H9 (cell line): ENCODE data around the gene KCTD17. TPM values are rescaled to one million over a fixed set of nuclear protein-coding genes. Genes with fewer than 3 reads are reported as not detected.
"Not testable (repeated sequence)": the region's sequence is repeated elsewhere in the genome, so short reads cannot be mapped to it uniquely, and the experiment has no call there.

Experiments used
- DNase-seq: peaks from one replicate; pipeline ENCODE4 v3.0.0-alpha.2; 2017
- H2AFZ ChIP-seq: one replicate; pipeline ENCODE4 v1.6.1; 2013; ENCODE audit warnings: mild to moderate bottlenecking, low read length, control low read depth, moderate library complexity
- H2AK5ac ChIP-seq: 2 replicates; pipeline ENCODE4 v1.6.1; 2013; ENCODE audit warnings: low read length, control low read depth, mixed read lengths; ENCODE audit not compliant: insufficient read length
- H2BK120ac ChIP-seq: one replicate; pipeline ENCODE4 v1.6.1; 2013; ENCODE audit warnings: low read depth, mild to moderate bottlenecking, low read length, control low read depth, inconsistent platforms; ENCODE audit not compliant: poor library complexity, severe bottlenecking
- H2BK12ac ChIP-seq: 2 replicates; pipeline ENCODE4 v1.6.1; 2013; ENCODE audit warnings: low read length, control low read depth, mixed read lengths, low read depth; ENCODE audit not compliant: insufficient read length
- H2BK15ac ChIP-seq: 2 replicates; pipeline ENCODE4 v1.6.1; 2013; ENCODE audit warnings: low read depth, low read length, control low read depth
- H2BK20ac ChIP-seq: one replicate; pipeline ENCODE4 v1.6.1; 2013; ENCODE audit warnings: low read depth, mild to moderate bottlenecking, low read length, control low read depth, inconsistent platforms; ENCODE audit not compliant: poor library complexity, severe bottlenecking
- H2BK5ac ChIP-seq: 2 replicates; pipeline ENCODE4 v1.6.1; 2013; ENCODE audit warnings: low read length, control low read depth, mixed read lengths; ENCODE audit not compliant: insufficient read length
- H3K14ac ChIP-seq: 2 replicates; pipeline ENCODE4 v1.6.1; 2013; ENCODE audit warnings: low read length, control low read depth; ENCODE audit not compliant: insufficient read depth
- H3K18ac ChIP-seq: 2 replicates; pipeline ENCODE4 v1.6.1; 2013; ENCODE audit warnings: low read depth, mild to moderate bottlenecking, mixed read lengths, low read length, control low read depth; ENCODE audit not compliant: insufficient read length
- H3K23ac ChIP-seq: 2 replicates; pipeline ENCODE4 v1.6.1; 2013; ENCODE audit warnings: low read length, control low read depth, mixed read lengths, low read depth; ENCODE audit not compliant: insufficient read length
- H3K23me2 ChIP-seq: 2 replicates; pipeline ENCODE4 v1.6.1; 2013; ENCODE audit warnings: low read depth, mild to moderate bottlenecking, mixed read lengths, low read length, control low read depth; ENCODE audit not compliant: insufficient read length, poor library complexity, severe bottlenecking
- H3K27ac ChIP-seq: 2 replicates; pipeline ENCODE4 v1.5.1; 2013; ENCODE audit warnings: low read length, control low read depth, mixed read lengths, low read depth; ENCODE audit not compliant: insufficient read length
- H3K27me3 ChIP-seq: 2 replicates; pipeline ENCODE4 v1.6.1; 2013; ENCODE audit warnings: low read length, control low read depth, inconsistent platforms; ENCODE audit not compliant: insufficient read depth
- H3K4ac ChIP-seq: 2 replicates; pipeline ENCODE4 v1.6.1; 2013; ENCODE audit warnings: low read depth, mild to moderate bottlenecking, control low read depth, inconsistent platforms, low read length, moderate library complexity
- H3K4me1 ChIP-seq: 2 replicates; pipeline ENCODE4 v1.6.1; 2013; ENCODE audit warnings: low read length, control low read depth, inconsistent platforms; ENCODE audit not compliant: insufficient read depth
- H3K4me2 ChIP-seq: 2 replicates; pipeline ENCODE4 v1.6.1; 2013; ENCODE audit warnings: low read length, control low read depth, mixed read lengths; ENCODE audit not compliant: insufficient read length, insufficient read depth
- H3K56ac ChIP-seq: 2 replicates; pipeline ENCODE4 v1.6.1; 2013; ENCODE audit warnings: low read depth, mild to moderate bottlenecking, mixed read lengths, low read length, control low read depth; ENCODE audit not compliant: insufficient read length
- H3K79me1 ChIP-seq: 2 replicates; pipeline ENCODE4 v1.6.1; 2013; ENCODE audit warnings: low read depth, mild to moderate bottlenecking, moderate library complexity, low read length, control low read depth, inconsistent platforms; ENCODE audit not compliant: insufficient read depth, poor library complexity, severe bottlenecking
- H3K79me2 ChIP-seq: 2 replicates; pipeline ENCODE4 v1.6.1; 2013; ENCODE audit warnings: low read length, control low read depth, inconsistent platforms; ENCODE audit not compliant: insufficient read depth
- H3K9ac ChIP-seq: 2 replicates; pipeline ENCODE4 v1.6.1; 2013; ENCODE audit warnings: low read length, control low read depth, mixed read lengths; ENCODE audit not compliant: insufficient read length; ENCODE audit errors: extremely low read depth
- H3K9me3 ChIP-seq: one replicate; pipeline ENCODE4 v1.6.1; 2013; ENCODE audit warnings: low read depth, low read length, inconsistent platforms; ENCODE audit not compliant: control insufficient read depth
- H3T11ph ChIP-seq: one replicate; pipeline ENCODE4 v1.6.1; 2013; ENCODE audit warnings: mild to moderate bottlenecking, low read length, control low read depth, inconsistent platforms
- H4K20me1 ChIP-seq: one replicate; pipeline ENCODE4 v1.6.1; 2013; ENCODE audit not compliant: control insufficient read depth, insufficient read length, insufficient read depth
- H4K5ac ChIP-seq: 2 replicates; pipeline ENCODE4 v1.6.1; 2013; ENCODE audit warnings: low read depth, mild to moderate bottlenecking, mixed read lengths, low read length, control low read depth; ENCODE audit not compliant: insufficient read length
- H4K8ac ChIP-seq: replicated peaks from 2 replicates; pipeline ENCODE4 v1.6.1; 2013; ENCODE audit warnings: low read length, control low read depth, mixed read lengths, low read depth; ENCODE audit not compliant: insufficient read length
- H4K91ac ChIP-seq: 2 replicates; pipeline ENCODE4 v1.6.1; 2013; ENCODE audit warnings: low read depth, mild to moderate bottlenecking, moderate library complexity, mixed read lengths, low read length, control low read depth; ENCODE audit not compliant: insufficient read length
- H3K27ac Mint-ChIP-seq, 3 experiments: 2 replicates in 2 of 3; 3 replicates in 1 of 3; pipeline ENCODE4 v1.8.0; 2020 to 2021; ENCODE audit warnings: mixed read lengths in 3 of 3, mild to moderate bottlenecking in 1 of 3, moderate library complexity in 1 of 3
- H3K27me3 Mint-ChIP-seq: 2 replicates; pipeline ENCODE4 v1.8.0; 2021; ENCODE audit warnings: low read depth, mild to moderate bottlenecking, moderate library complexity, mixed read lengths
- H3K36me3 Mint-ChIP-seq, 3 experiments: 2 replicates in 2 of 3; 3 replicates in 1 of 3; pipeline ENCODE4 v1.8.0; 2020 to 2021; ENCODE audit warnings: low read depth in 3 of 3, mixed read lengths in 3 of 3; ENCODE audit not compliant: insufficient read depth in 1 of 3
- H3K4me1 Mint-ChIP-seq, 2 experiments: 2 replicates each; pipeline ENCODE4 v1.8.0; 2020; ENCODE audit warnings: mixed read lengths in 2 of 2
- H3K4me3 Mint-ChIP-seq, 2 experiments: 2 replicates in 1 of 2; 3 replicates in 1 of 2; pipeline ENCODE4 v1.8.0; 2020 to 2021; ENCODE audit warnings: mild to moderate bottlenecking in 2 of 2, mixed read lengths in 2 of 2, moderate library complexity in 1 of 2
- H3K9me3 Mint-ChIP-seq, 2 experiments: 2 replicates in 1 of 2; 3 replicates in 1 of 2; pipeline ENCODE4 v1.8.0; 2020; ENCODE audit warnings: mild to moderate bottlenecking in 2 of 2, mixed read lengths in 2 of 2, moderate library complexity in 1 of 2
- CTCF ChIP-seq: fragments of 200-600 bp; sonication (generic); conservative IDR thresholded peaks from 3 replicates; pipeline ENCODE4 v1.8.0; 2021; ENCODE audit warnings: antibody characterized with exemption, mild to moderate bottlenecking
- WGBS: extraction: QIAGEN DNeasy Blood & Tissue Kit; methylation state at CpG from one replicate; pipeline ENCODE4 v1.1.7; 2013; ENCODE audit warnings: missing lambda C conversion rate, low lambda C conversion rate, mixed read lengths; ENCODE audit not compliant: insufficient read length; ENCODE audit errors: extremely low coverage; 5-methylcytosine and 5-hydroxymethylcytosine counted together
- total RNA-seq: library from RNA; stranded (reverse); gene quantifications from 2 replicates; pipeline ENCODE4 v1.2.1, GENCODE V29; 2021

KCTD17 gene
- total RNA-seq, 1 experiment from 2014 or later: 34.1 TPM

- no peak overlapping the region for H2BK120ac ChIP-seq
- no peak overlapping the region for H2BK5ac ChIP-seq
- H3K79me2 ChIP-seq: no peaks in the 10 kb centered on the region
- no peak overlapping the region for H2BK12ac ChIP-seq
- Mint-ChIP-seq H3K9me3 (no peaks in the 10 kb centered on the region), H3K27ac (no peak overlapping the region), H3K36me3 (peaks cover 0 to 2% (median 0%) of the 10 kb centered on the region in 3 experiments; a peak in 1 of 7 replicates), H3K4me1 (no peaks in the 10 kb centered on the region), H3K27me3 (peaks cover 31% of the 10 kb centered on the region), H3K4me3 (no peak overlapping the region)
- H3K14ac ChIP-seq: no peak overlapping the region
- no peaks in the 10 kb centered on the region for H3K4me1 ChIP-seq
- DNase-seq: no peak
- H3K27me3 ChIP-seq: peaks cover 16% of the 10 kb centered on the region
- no peak overlapping the region for H2AK5ac ChIP-seq
- no peak overlapping the region for H3K4ac ChIP-seq
- no peak overlapping the region for H3K9ac ChIP-seq
- no peaks in the 10 kb centered on the region for H3K79me1 ChIP-seq
- H2BK15ac ChIP-seq: no peak overlapping the region
- WGBS: no CpG with 5 or more reads among the region's 9 CpGs
- peaks cover 3% of the 10 kb centered on the region for H3K23me2 ChIP-seq
- H3T11ph ChIP-seq: no peak overlapping the region
- H2BK20ac ChIP-seq: no peak overlapping the region
- TF ChIP-seq CTCF: no peak
- H2AFZ ChIP-seq: no peak overlapping the region
- H3K27ac ChIP-seq: no peak overlapping the region
- H3K18ac ChIP-seq: no peak overlapping the region
- H4K20me1 ChIP-seq: peaks cover 2% of the 10 kb centered on the region
- no peaks in the 10 kb centered on the region for H3K9me3 ChIP-seq
- H4K5ac ChIP-seq: no peak overlapping the region
- no peak overlapping the region for H3K4me2 ChIP-seq
- H3K23ac ChIP-seq: no peak overlapping the region
- no peak overlapping the region for H3K56ac ChIP-seq
- no peak overlapping the region for H4K91ac ChIP-seq
- H4K8ac ChIP-seq: no peak overlapping the region
These were observed 19.2 kb downstream of the KCTD17 start for GRCh38 chr22:37070744-37071143.

GRCh38 chr22:37071850-37072592 is 20.5 kb downstream of the KCTD17 start:
- H3K79me1 ChIP-seq, H3K79me2 ChIP-seq, H4K91ac ChIP-seq, H3K4me3 Mint-ChIP-seq, H3K23ac ChIP-seq, H2BK15ac ChIP-seq, H2BK5ac ChIP-seq, H3K9me3 ChIP-seq, H2AK5ac ChIP-seq, H4K8ac ChIP-seq, H3K9me3 Mint-ChIP-seq, H3T11ph ChIP-seq, H3K56ac ChIP-seq, H2BK12ac ChIP-seq, H3K4me1 Mint-ChIP-seq, H3K4me1 ChIP-seq, H2AFZ ChIP-seq, H3K4ac ChIP-seq, H2BK20ac ChIP-seq, H3K4me2 ChIP-seq, H3K18ac ChIP-seq, H4K20me1 ChIP-seq, DNase-seq, H4K5ac ChIP-seq, H3K36me3 Mint-ChIP-seq, H3K27ac Mint-ChIP-seq, H2BK120ac ChIP-seq, H3K23me2 ChIP-seq, H3K9ac ChIP-seq, H3K27ac ChIP-seq, H3K14ac ChIP-seq: not testable (repeated sequence)
- 100% methylated on average over 4 of the region's 5 CpGs for WGBS
- peaks cover 13% of the 10 kb centered on the region; the same call in 1 of the 2 replicates for H3K27me3 ChIP-seq
- peaks cover 21% of the 10 kb centered on the region for H3K27me3 Mint-ChIP-seq
